GM06990 (cell line): ENCODE data around the gene ADARB2.

ENCODE experiments used
- DNase-seq: peaks from one replicate; pipeline ENCODE4 v3.0.0-alpha.2; 2011; ENCODE audit not compliant: insufficient read length; ENCODE audit errors: extremely low read depth
- H3K27me3 ChIP-seq: replicated peaks from 2 replicates; pipeline ENCODE4 v1.6.0; 2011; ENCODE audit warnings: low read length; ENCODE audit not compliant: control insufficient read depth, insufficient read depth
- H3K36me3 ChIP-seq: 2 replicates; pipeline ENCODE4 v1.5.1; 2011; ENCODE audit warnings: low read length; ENCODE audit not compliant: control insufficient read depth, insufficient read depth
- H3K4me3 ChIP-seq: replicated peaks from 2 replicates; pipeline ENCODE4 v1.5.1; 2011; ENCODE audit warnings: low read depth, mild to moderate bottlenecking, control low read depth, low read length
- CTCF ChIP-seq: IDR thresholded peaks from 2 replicates; pipeline ENCODE4 v1.5.1; 2011; ENCODE audit warnings: low read length, control low read depth, mild to moderate bottlenecking, inconsistent platforms; ENCODE audit not compliant: insufficient read depth, poor library complexity, severe bottlenecking

ADARB2 gene

GRCh38 chr10:1204434-1205326 lies 532.6 kb downstream of the ADARB2 start:
- DNase-seq: no peak
- no peaks in the 10 kb centered on the region; the same call in 1 of the 2 replicates for H3K27me3 ChIP-seq
- H3K4me3 ChIP-seq: no peak overlapping the region
- no peaks in the 10 kb centered on the region for H3K36me3 ChIP-seq
- TF ChIP-seq CTCF: no peak

GRCh38 chr10:1203704-1204103 lies 533.6 kb downstream of the ADARB2 start:
- H3K27me3 ChIP-seq: no peaks in the 10 kb centered on the region; the same call in 1 of the 2 replicates
- DNase-seq: no peak
- no peaks in the 10 kb centered on the region for H3K36me3 ChIP-seq
- no peak for TF ChIP-seq CTCF
- H3K4me3 ChIP-seq: no peak overlapping the region

GRCh38 chr10:1203216-1203615 lies 534.1 kb downstream of the ADARB2 start:
- H3K27me3 ChIP-seq: no peaks in the 10 kb centered on the region; the same call in 1 of the 2 replicates
- H3K36me3 ChIP-seq: no peaks in the 10 kb centered on the region
- no peak for DNase-seq
- H3K4me3 ChIP-seq: no peak overlapping the region
- TF ChIP-seq CTCF: no peak

GRCh38 chr10:1202343-1202742 lies 535.0 kb downstream of the ADARB2 start:
- no peak for DNase-seq
- Histone ChIP-seq H3K27me3 (no peaks in the 10 kb centered on the region; the same call in 1 of the 2 replicates), H3K4me3 (no peak overlapping the region), H3K36me3 (no peaks in the 10 kb centered on the region)
- no peak for TF ChIP-seq CTCF

GRCh38 chr10:1200866-1201807 lies 536.2 kb downstream of the ADARB2 start:
- TF ChIP-seq CTCF: no peak
- no peaks in the 10 kb centered on the region; the same call in 1 of the 2 replicates for H3K27me3 ChIP-seq
- DNase-seq: no peak
- H3K4me3 ChIP-seq: no peak overlapping the region
- no peaks in the 10 kb centered on the region for H3K36me3 ChIP-seq
